Measurements from ENCODE around the gene RAD51AP1.

The RAD51AP1 gene

DNA sequence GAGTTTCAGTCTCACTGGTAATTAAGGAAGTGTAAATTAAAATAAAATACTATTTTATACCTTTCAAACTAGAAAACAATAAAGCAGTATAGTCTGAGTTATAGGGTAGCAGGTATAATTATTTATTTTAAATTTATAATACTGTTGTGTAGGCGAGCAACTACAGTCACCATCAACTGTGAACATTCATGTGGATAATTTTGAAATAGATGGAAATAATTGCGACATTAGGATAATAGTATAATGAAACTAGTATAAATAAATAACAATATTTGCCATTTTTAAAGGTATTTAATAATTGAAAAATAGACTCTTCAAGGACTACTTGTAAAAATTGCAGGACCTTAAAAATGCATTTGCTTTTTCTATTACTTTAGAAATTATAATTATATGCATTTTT lies 19.5 kb downstream of the RAD51AP1 start:
- no peak for DNase-seq (ENCODE audit: low read depth)
- TF ChIP-seq, protein P1, sequence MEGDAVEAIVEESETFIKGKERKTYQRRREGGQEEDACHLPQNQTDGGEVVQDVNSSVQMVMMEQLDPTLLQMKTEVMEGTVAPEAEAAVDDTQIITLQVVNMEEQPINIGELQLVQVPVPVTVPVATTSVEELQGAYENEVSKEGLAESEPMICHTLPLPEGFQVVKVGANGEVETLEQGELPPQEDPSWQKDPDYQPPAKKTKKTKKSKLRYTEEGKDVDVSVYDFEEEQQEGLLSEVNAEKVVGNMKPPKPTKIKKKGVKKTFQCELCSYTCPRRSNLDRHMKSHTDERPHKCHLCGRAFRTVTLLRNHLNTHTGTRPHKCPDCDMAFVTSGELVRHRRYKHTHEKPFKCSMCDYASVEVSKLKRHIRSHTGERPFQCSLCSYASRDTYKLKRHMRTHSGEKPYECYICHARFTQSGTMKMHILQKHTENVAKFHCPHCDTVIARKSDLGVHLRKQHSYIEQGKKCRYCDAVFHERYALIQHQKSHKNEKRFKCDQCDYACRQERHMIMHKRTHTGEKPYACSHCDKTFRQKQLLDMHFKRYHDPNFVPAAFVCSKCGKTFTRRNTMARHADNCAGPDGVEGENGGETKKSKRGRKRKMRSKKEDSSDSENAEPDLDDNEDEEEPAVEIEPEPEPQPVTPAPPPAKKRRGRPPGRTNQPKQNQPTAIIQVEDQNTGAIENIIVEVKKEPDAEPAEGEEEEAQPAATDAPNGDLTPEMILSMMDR (conservative IDR thresholded peaks at IDR 0.05; ENCODE audit: control insufficient read depth, insufficient read depth, low read depth, low read length) = no peak

DNA sequence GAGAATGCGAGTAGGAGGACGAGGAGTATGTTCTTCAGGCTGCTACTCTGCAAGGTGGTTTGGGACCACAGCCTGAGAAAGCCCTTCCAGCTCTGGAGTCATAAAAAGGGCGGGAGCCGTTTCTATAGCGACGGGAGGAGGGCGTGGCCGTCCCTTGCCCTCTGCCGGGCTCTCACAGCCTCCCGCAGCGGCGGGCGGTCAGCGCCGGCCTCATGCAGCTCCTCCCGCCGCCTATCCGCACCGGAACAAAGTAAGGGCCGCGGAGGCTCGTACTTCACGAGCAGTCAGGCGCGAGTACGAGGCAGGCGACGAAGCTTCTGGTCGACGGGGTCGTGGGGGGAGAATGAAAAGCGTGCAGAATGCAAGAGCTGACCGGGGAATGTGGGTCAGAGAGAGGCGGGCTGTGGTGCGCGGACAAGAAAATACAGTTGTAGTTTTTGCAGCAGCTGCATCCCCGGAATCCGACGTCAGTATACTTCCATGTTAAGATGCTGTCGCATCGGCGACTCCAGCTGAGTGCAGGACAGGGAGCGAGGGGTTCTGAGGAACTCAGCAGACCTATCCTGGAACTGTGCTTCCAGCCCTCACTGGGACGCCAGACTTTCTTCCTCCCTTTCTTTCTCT lies 23.5 kb downstream of the RAD51AP1 start, which contains the start of gene DYRK4:
DYRK4 (plus strand) TSS at position 175 of the 624 bp plus-strand sequence; CDS start at position 213, 38 bp downstream.
- DNase-seq (ENCODE audit: low read depth) = peak; percentile 76
- TF ChIP-seq, protein P1 (conservative IDR thresholded peaks at IDR 0.05; ENCODE audit: control insufficient read depth, insufficient read depth, low read depth, low read length) = no peak
- H3K4me3 ChIP-seq (ENCODE audit: control insufficient read depth, low read depth, low read length) = peak within 1 kb of the TSS; percentile 39

More for the DNA sequence above, 19.5 kb downstream of the RAD51AP1 start:
- H3K4me3 ChIP-seq (ENCODE audit: control insufficient read depth, low read depth, low read length) = no peak overlapping the region

DNA sequence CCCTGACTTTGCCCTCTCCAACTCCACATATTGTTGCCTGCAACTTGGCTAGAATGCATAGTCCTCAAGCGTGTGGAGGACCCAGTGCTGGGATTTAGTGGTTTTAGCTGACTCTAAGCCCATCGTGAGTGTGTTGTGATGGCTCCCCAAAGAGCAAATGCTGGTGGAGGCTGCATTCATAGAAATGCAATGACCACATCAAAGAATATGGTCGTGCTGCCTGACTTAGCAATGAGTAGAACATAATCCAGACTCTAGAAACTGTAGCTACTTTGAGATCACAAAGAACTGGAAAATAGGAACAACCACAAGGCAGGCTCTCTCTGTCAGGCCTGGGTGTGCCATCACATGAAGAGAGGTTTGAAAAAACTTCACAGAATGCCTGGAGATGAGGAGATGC lies 24.6 kb downstream of the RAD51AP1 start:
- no peak overlapping the region for H3K4me3 ChIP-seq (ENCODE audit: control insufficient read depth, low read depth, low read length)
- DNase-seq (ENCODE audit: low read depth) = no peak

DNA sequence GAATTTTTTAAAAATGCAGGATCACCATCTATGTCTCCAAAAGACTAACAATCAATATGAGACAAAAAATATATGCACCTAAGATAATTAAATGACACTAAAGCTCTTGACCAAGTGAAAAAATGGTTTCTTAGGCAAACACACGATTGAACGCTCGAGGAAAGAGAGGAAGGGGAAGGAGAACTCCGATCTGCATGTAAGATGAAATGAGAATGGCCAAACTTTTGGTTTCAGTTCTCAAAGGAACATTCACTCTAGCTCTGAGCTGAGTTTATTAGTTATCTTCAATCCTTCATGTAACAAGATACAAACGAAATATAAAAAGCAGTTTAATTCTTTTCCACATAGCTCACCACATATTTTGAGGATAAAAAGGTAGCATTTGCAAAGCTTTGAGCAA lies 26.1 kb downstream of the RAD51AP1 start:
- TF ChIP-seq, protein P1 (conservative IDR thresholded peaks at IDR 0.05; ENCODE audit: control insufficient read depth, insufficient read depth, low read depth, low read length) = no peak
- no peak for DNase-seq (ENCODE audit: low read depth)
- H3K4me3 ChIP-seq (ENCODE audit: control insufficient read depth, low read depth, low read length) = no peak overlapping the region

More for the DNA sequence above, 24.6 kb downstream of the RAD51AP1 start:
- TF ChIP-seq, protein P1 (conservative IDR thresholded peaks at IDR 0.05; ENCODE audit: control insufficient read depth, insufficient read depth, low read depth, low read length) = no peak

DNA sequence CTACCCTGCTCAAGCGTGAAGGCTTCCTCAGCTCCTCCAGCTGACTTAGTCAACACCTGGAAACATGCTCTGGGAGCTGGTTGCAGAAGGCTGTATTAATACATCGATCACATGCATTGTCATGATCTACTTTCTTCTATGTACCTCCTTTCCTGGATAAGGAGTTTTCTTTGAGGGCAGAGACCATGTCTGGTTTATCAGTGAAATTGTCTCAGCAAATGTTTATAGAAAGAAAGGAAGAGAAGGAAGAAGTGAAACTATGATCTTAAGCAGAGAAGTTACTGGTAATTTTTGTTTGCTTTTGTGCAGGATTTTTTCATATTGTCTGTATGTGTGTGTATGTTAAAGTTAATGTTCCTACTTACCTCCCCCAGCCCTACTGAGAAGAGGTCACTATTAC lies 27.8 kb downstream of the RAD51AP1 start:
- TF ChIP-seq, protein P1 (conservative IDR thresholded peaks at IDR 0.05; ENCODE audit: control insufficient read depth, insufficient read depth, low read depth, low read length) = no peak
- no peak overlapping the region for H3K4me3 ChIP-seq (ENCODE audit: control insufficient read depth, low read depth, low read length)
- DNase-seq (ENCODE audit: low read depth) = no peak

DNA sequence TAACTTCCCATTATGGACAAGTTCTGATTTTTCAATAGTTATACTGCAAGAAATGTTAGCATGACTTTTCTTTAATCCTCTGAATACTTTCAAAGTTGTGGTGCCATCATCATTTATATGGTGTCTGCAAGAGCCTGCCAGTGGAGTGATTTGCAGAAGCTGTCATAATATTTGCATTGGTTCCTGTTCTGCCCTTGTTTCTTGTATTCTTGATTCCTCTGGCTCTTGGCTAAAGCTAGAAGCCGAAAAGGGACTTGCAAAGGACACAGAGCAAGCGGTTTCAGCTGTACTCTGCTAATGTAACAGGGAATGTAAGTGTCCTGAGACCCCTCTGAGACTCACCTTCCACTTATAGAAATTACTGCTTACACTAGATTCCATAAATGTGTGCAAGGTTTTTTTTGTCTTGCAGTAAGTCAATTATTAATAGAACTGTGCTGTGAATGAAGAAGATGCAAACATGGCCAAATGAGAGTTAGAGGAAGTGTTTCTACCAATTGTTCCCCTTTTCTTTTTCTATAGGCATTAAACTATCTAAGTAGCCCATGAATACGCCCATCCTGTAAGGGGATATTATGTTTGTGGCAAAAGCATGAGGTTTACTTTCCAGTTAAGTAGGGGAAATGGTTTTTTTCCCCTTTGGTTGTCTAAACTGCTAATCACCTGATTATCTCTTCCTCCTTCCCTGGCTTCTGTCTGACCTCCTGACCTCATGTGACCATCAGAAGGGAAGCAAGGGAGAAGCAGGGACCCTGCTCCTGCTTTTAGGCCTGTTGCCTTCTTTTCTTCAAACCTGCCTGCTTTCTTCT lies 28.6 kb downstream of the RAD51AP1 start:
- H3K4me3 ChIP-seq (ENCODE audit: control insufficient read depth, low read depth, low read length) = no peak overlapping the region
- DNase-seq (ENCODE audit: low read depth) = no peak
- TF ChIP-seq, protein P1 (conservative IDR thresholded peaks at IDR 0.05; ENCODE audit: control insufficient read depth, insufficient read depth, low read depth, low read length) = no peak
